ENCODE results near the gene PARL.

- TF ChIP-seq CTCF (IDR thresholded peaks at IDR 0.05 in 8 of 11, conservative IDR thresholded peaks at IDR 0.05 in 3 of 11) (no peak), POLR2AphosphoS5 (IDR thresholded peaks at IDR 0.05) (no peak)
Observed at GRCh38 chr3:183914856-183915255, 30.2 kb upstream of the PARL start.

All from spleen (tissue), 7 donors.